GM18520 (cell line): ENCODE results near the gene ANKRD53.

Source experiments
- ATAC-seq: cut with Tn5 transposase; IDR thresholded peaks from one replicate; pipeline ENCODE4 v1.9.1; 2021; ENCODE audit not compliant: unreplicated experiment

Gene ANKRD53

GRCh38 chr2:70942396-70943204, 35.8 kb upstream of the ANKRD53 start:
- ATAC-seq: no peak

DNA sequence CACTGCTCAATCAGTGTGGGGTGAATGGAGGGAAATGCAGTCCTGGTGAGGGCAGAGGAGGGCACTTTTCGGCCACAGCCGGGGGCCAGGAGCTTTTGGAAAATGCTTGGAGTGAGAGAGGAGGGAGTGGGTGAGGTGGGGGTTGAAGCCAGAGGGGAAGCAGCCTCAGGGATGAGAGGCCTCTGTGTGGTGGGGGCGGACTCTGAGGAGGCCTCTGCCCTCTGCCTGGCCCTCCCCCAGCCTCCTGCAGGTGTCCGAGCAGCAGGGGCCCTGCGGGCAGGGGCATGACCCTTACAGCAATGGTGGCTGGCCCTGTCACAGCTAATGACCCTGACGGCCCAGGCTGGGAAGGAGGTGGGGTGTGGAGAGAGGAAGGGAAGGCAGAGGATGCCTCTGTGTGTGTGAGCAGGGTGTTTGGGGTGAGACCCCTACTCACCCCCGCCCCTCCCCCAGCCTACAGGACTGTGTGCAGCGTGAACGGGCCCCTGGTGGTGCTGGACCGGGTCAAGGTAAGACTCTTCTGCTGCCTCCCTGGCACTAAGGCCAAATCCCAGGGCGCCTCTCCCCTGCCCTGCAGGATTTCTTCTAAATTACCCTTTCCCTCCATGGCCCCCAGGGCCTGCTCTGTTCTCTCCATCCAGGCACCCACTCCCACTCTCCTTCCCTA, 35.1 kb upstream of the ANKRD53 start:
- ATAC-seq: no peak

GRCh38 chr2:70944111-70944690, 34.2 kb upstream of the ANKRD53 start:
- no peak for ATAC-seq

DNA sequence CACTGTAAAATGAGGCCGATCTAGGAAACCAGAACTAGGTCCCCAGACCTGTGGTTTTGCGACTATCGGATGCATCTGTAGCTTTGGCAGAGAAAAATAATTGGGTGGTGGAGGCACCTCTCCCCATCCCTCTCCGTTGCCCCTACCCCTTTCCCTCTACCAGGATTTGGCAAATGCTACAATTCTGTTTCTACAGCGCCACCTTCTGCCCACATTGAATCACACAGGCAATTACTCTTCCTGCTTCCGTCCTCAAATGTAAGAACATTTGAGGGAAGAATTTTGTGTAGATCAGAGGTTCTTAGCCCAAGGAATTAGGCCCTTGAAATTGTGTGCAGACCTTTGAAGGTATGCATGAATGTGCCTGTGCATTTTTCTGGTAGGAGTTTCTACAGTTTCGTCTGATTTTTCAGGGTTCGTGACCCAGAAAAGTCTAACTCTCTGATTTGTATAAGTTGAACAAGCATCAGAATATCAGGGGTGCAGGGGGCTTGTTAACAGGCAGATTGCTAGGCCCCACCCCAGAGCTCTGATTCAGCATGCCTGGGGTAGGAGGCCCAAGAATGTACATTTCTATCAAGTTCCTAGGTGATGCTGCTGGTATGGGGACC, 31.5 kb upstream of the ANKRD53 start:
- no peak for ATAC-seq

GRCh38 chr2:70947556-70948184, 30.8 kb upstream of the ANKRD53 start:
- ATAC-seq: no peak

- no peak for ATAC-seq
Observed at GRCh38 chr2:70948337-70949003, 30.0 kb upstream of the ANKRD53 start.

- ATAC-seq: no peak
Observed at GRCh38 chr2:70949086-70949485, 29.3 kb upstream of the ANKRD53 start.

DNA sequence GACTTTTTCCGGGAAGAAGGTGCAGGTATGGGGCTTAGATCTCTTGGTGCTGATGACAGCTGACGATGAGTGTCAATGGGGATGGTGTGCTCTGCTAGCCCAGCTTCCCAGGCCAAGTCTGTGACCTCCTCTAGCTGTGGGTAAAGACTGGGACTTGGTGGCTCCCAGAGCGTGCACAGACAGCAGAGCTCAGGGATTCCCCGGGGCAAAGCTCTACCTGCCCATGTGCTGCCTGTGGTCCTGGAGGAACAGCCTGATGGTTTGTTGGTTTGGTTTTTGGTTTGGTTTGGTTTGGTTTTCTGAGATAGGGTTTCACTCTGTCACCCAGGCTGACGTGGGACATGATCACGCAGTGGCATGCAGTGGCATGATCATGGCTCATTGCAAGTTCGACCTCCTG, 23.5 kb upstream of the ANKRD53 start:
- no peak for ATAC-seq

DNA sequence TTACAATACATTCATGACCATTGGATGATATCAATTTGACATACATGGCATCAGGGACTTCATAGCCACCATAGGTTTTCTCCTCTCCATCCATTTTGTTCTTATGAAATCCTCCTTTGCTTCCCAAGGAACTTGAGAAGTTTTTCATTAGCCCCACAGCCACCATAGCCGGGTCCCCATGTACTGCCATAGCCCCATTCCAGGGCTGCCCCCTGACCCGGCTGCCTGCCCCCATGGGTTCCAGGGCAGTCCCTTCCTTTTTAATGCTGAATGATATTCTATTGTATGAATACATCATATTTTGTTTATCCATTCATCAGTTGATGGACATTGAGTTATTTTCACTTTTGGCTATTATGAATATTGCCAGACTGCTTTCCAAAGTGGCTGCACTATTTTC, 22.3 kb upstream of the ANKRD53 start:
- ATAC-seq: no peak

DNA sequence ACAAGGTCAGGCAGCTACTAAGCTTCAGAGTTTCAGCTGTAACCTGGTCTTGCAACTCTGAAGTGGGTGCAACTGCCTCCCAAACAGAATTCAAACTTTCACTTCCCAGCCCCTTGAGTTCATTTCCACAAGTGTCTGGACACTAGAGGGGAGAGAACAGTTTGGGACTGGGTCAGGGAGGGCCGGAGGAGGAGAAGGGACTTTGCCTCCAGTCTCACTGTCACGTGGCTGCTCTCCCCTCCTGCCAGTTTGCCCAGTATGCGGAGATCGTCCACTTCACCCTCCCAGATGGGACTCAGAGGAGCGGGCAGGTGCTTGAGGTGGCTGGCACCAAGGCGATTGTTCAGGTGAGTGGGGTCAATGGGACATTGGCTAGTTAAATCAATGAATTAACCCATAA, 20.6 kb upstream of the ANKRD53 start:
- no peak for ATAC-seq

GRCh38 chr2:70958759-70959158, 19.7 kb upstream of the ANKRD53 start:
- ATAC-seq: no peak

DNA sequence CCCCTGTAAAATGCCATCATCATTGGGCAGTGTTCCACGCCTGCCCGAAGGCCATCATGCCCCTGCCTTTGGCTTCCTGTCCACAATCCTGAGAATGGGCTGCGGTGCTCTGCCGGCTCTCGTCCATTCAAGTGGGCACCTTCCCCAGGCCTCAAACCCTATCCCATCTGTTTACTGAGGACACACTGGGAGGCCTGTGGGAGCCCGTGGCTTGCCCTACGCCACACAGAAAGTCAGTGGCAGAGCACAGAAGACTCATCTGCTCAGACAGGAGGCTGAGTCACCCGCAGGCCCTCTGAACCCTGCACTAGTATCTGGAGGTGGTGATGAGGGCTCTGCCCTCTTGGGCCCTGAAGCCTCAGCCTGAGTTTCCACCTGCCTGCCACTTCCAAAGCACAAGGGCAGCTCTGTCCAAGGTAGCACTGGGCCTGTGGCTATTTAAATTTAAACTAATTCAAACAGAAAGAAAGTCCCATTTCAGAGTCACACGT, 19.1 kb upstream of the ANKRD53 start:
- no peak for ATAC-seq

DNA sequence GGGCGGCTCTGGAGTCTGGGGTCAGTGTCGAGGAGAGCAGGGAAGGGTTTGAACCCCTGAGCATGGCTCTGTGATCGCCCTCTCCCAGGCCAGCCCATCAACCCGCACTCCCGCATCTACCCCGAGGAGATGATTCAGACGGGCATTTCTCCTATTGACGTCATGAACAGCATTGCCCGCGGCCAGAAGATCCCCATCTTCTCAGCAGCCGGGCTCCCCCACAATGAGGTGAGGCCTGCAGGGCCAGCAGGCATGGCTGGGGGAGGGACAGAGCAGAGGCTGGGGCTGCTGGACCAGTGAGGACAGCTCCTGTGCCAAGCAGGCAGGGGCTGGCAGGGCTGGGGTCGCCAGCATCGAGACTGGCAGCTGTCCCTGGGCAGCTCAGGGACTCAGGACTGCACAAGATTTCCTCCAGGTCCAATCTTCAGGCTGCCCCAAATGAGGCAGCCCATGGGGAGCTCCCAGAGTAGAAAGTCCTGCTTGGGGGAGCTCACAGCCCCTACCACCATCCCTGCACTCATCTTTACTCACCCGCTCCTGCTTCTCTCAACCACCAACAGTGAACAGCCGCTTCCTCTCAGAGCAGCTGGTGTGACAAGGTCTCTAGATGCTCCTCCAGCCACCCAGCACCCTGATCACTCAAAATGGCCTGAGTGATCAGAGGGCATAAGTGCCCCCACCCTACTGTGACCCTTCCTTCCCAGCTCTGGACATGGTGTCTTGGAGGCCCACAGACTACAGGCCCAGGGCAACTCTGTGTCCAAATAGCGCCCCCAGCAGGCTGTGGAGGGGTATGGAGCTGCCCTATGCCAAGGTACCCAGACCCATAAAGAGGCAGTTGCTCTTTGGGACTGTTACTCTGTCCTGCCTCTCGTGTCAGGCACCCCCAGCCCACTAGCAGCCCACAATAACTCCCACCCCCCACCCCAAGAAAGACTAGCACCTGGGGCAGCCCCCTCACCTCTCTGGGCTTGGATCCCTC, 18.3 kb upstream of the ANKRD53 start:
- ATAC-seq: no peak

DNA sequence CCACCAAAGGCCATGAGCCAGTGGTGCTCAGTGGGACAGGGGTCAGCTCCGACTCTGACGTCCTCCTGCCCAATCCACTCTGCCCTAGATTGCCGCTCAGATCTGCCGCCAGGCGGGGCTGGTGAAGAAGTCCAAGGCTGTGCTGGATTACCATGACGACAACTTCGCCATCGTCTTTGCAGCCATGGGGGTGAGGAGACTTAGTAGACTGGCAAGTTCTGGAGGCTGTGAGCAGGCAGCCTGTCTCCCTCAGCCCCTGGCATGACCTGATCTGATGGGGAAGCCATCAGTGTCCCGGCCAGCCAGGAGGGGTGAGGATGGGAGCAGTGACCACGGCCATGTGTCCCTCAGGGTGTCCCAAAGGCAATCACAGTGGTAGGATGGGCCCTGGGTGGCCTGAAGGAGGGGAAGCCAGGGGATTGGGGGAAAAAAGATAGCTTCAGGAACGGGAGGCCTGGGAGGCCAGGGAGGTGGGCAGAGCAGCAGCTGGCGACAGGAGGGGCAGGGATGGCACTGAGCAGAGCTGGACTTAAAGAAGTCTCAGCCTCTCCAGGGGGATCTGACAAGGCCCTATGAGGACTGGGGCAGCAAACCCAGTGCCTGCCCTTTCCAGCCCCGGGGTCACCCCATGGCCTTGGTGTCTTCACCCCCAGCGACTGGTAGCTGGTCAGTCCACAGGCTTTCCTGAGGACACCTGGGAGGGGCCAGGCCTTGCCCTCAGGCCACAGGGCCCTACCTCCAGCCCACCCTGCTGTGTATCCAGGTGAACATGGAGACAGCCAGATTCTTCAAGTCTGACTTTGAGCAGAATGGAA, 17.4 kb upstream of the ANKRD53 start:
- no peak for ATAC-seq

DNA sequence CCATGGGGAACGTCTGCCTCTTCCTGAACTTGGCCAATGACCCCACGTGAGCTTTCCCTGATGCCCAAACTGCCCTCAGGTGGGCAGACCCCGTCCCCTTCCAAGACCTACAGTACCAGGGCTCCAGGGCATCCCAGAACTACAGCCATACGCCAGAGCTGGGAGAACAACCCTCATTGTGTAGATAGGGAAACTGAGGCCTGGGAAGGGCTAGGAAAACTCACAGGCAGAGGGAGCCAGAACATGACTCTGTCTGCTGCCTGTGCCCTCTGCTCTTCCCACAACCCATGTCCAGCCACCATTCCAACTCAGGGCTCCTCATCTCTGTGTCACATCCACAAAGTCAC, 16.8 kb upstream of the ANKRD53 start:
- ATAC-seq: no peak

DNA sequence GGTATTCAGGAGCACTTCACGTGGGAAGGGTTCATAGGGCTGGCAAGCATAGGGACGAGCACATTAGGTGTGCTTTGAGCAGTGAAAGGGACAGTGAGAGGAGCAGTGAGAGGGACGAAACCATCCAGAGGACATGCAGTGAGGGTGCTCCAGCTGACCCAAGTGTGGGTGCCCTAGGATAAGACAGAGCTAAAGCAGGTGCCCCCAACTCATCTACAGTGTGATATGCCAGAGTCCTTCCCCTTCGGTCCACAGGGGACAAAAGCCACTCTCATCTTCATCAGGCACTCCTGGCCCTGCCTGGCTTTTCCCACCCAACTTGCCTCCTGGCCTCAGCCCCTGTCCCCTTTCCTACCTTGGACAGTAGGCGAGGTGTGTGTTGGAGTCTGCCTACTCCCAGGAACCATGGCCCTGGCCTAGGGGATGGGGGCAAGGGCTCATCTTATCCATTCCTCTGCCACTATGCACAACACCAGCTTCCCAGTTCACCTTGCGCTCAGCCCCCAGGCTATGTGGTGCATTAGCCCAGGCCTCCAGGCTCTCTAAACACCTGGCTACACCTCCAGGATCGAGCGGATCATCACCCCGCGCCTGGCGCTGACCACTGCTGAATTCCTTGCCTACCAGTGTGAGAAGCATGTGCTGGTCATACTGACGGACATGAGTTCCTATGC, 16.1 kb upstream of the ANKRD53 start:
- ATAC-seq: no peak

- no peak for ATAC-seq
Observed at GRCh38 chr2:70962885-70963878, 15.2 kb upstream of the ANKRD53 start.
